DOHH2 (cell line): ENCODE measurements around the gene OR8D1.

Source experiments
- H3F3A ChIP-seq: fragments of 200-600 bp; sonication (generic), shearing (Covaris generic); 2 replicates; pipeline ENCODE4 v1.6.0; 2016; ENCODE audit warnings: antibody characterized with exemption, mild to moderate bottlenecking; ENCODE audit not compliant: control insufficient read depth, insufficient read depth
- H3K27ac ChIP-seq: fragments of 200-600 bp; sonication (generic); 2 replicates; pipeline ENCODE4 v1.5.1; 2014; ENCODE audit warnings: low read depth, mild to moderate bottlenecking, low read length, moderate library complexity
- H3K27me3 ChIP-seq: fragments of 200-600 bp; sonication (generic); 2 replicates; pipeline ENCODE4 v1.6.1; 2014; ENCODE audit warnings: mild to moderate bottlenecking, low read length, mixed read lengths; ENCODE audit not compliant: control insufficient read depth
- H3K36me3 ChIP-seq: fragments of 200-600 bp; sonication (generic); 2 replicates; pipeline ENCODE4 v1.6.1; 2014; ENCODE audit warnings: mild to moderate bottlenecking, low read length, moderate library complexity, mixed read lengths; ENCODE audit not compliant: control insufficient read depth
- H3K4me1 ChIP-seq: fragments of 200-600 bp; sonication (generic); 2 replicates; pipeline ENCODE4 v1.6.1; 2014; ENCODE audit warnings: mild to moderate bottlenecking, low read length, mixed read lengths; ENCODE audit not compliant: control insufficient read depth
- H3K4me2 ChIP-seq: fragments of 200-600 bp; sonication (generic); 2 replicates; pipeline ENCODE4 v1.6.0; 2014; ENCODE audit warnings: mild to moderate bottlenecking, low read length, moderate library complexity
- H3K4me3 ChIP-seq: fragments of 200-600 bp; sonication (generic); 2 replicates; pipeline ENCODE4 v1.5.1; 2014; ENCODE audit warnings: mild to moderate bottlenecking, low read length, mixed read lengths
- H3K79me2 ChIP-seq: fragments of 200-600 bp; sonication (generic); 2 replicates; pipeline ENCODE4 v1.6.1; 2014; ENCODE audit warnings: mild to moderate bottlenecking, low read length, mixed read lengths; ENCODE audit not compliant: control insufficient read depth
- H3K9me2 ChIP-seq: fragments of 200-600 bp; sonication (generic); replicated peaks from 2 replicates; pipeline ENCODE4 v1.6.1; 2014; ENCODE audit warnings: mild to moderate bottlenecking, low read length, mixed read lengths; ENCODE audit not compliant: control insufficient read depth
- H3K9me3 ChIP-seq: fragments of 200-600 bp; sonication (generic); 2 replicates; pipeline ENCODE4 v1.6.1; 2014; ENCODE audit warnings: antibody characterized with exemption, low read length, mixed read lengths; ENCODE audit not compliant: control insufficient read depth, insufficient read depth
- H4K20me1 ChIP-seq: fragments of 200-600 bp; sonication (generic); 2 replicates; pipeline ENCODE4 v1.6.0; 2014; ENCODE audit warnings: low read depth, mild to moderate bottlenecking, antibody characterized with exemption, low read length, moderate library complexity; ENCODE audit not compliant: control insufficient read depth, insufficient read depth
- EZH2phosphoT487 ChIP-seq: fragments of 200-600 bp; sonication (generic); IDR thresholded peaks from 2 replicates; pipeline ENCODE4 v1.6.1; 2017; ENCODE audit warnings: borderline replicate concordance, mild to moderate bottlenecking, antibody characterized with exemption, low read length, moderate library complexity, mixed read lengths
- TF ChIP-seq, protein P1 (sequence below): fragments of 200-600 bp; sonication (generic); IDR thresholded peaks from one replicate; pipeline ENCODE4 v1.5.1; 2014; ENCODE audit warnings: antibody characterized with exemption, mild to moderate bottlenecking, low read depth, low read length; ENCODE audit not compliant: poor library complexity, severe bottlenecking

The OR8D1 gene

GRCh38 chr11:124296016-124296415 is 17.7 kb downstream of the OR8D1 start:
- H3K4me2 ChIP-seq: no peak overlapping the region
- no peak for TF ChIP-seq EZH2phosphoT487
- TF ChIP-seq, protein P1, sequence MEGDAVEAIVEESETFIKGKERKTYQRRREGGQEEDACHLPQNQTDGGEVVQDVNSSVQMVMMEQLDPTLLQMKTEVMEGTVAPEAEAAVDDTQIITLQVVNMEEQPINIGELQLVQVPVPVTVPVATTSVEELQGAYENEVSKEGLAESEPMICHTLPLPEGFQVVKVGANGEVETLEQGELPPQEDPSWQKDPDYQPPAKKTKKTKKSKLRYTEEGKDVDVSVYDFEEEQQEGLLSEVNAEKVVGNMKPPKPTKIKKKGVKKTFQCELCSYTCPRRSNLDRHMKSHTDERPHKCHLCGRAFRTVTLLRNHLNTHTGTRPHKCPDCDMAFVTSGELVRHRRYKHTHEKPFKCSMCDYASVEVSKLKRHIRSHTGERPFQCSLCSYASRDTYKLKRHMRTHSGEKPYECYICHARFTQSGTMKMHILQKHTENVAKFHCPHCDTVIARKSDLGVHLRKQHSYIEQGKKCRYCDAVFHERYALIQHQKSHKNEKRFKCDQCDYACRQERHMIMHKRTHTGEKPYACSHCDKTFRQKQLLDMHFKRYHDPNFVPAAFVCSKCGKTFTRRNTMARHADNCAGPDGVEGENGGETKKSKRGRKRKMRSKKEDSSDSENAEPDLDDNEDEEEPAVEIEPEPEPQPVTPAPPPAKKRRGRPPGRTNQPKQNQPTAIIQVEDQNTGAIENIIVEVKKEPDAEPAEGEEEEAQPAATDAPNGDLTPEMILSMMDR: no peak
- H3K4me1 ChIP-seq: no peaks in the 10 kb centered on the region
- H3K4me3 ChIP-seq: no peak overlapping the region
- no peaks in the 10 kb centered on the region for H4K20me1 ChIP-seq
- no peaks in the 10 kb centered on the region for H3K36me3 ChIP-seq
- no peaks in the 10 kb centered on the region for H3F3A ChIP-seq
- H3K27ac ChIP-seq: no peak overlapping the region
- H3K9me3 ChIP-seq: no peaks in the 10 kb centered on the region
- H3K27me3 ChIP-seq: no peaks in the 10 kb centered on the region
- H3K79me2 ChIP-seq: no peaks in the 10 kb centered on the region
- no peaks in the 10 kb centered on the region for H3K9me2 ChIP-seq

GRCh38 chr11:124294687-124295086 is 19.1 kb downstream of the OR8D1 start:
- no peak overlapping the region for H3K4me2 ChIP-seq
- no peaks in the 10 kb centered on the region for H3K27me3 ChIP-seq
- H3K9me3 ChIP-seq: no peaks in the 10 kb centered on the region

DNA sequence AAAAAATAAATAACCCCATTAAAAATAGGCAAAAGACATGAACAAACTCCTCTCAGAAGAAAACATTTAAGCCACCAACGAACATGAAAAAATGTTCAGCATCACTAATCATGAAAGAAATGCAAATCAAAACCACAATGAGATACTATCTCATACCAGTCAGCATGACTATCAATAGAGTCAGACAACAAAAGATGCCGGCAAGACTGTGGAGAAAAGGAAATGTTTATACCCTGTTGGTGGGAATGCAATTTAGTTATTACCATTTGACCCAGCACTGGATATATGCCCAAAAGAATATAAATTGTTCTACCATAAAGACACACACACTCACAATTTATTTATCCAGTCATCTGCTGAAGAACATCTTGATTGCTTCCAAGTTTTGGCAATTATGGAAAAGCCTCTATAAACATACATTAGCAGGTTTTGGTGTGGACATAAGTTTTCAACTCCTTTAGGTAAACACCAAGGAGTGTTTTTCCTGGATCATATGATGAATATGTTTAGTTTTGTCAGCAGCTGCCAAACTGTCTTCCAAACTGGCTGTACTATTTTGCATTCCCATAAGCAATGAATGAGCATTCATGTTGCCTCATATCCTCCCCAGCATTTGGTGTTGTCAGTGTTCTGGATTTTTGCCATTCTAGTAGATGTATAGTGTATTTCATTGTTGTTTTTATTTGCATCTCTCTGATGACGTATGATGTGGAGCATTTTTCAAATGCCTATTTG is 28.0 kb downstream of the OR8D1 start:
- no peak overlapping the region for H3K4me3 ChIP-seq
- peaks cover 9% of the 10 kb centered on the region for H3K4me1 ChIP-seq
- H3K27me3 ChIP-seq: 0 out of 2 replicates have a peak, but pooled peaks cover 2% of the 10 kb centered on the region
- no peak for TF ChIP-seq EZH2phosphoT487
- TF ChIP-seq, protein P1: no peak
- H3K79me2 ChIP-seq: no peaks in the 10 kb centered on the region
- no peak overlapping the region for H3K27ac ChIP-seq
- H3K36me3 ChIP-seq: no peaks in the 10 kb centered on the region
- H3K9me2 ChIP-seq: no peaks in the 10 kb centered on the region
- H3K4me2 ChIP-seq: no peak overlapping the region
- no peaks in the 10 kb centered on the region for H4K20me1 ChIP-seq
- no peaks in the 10 kb centered on the region for H3F3A ChIP-seq
- H3K9me3 ChIP-seq: no peaks in the 10 kb centered on the region

More at GRCh38 chr11:124294687-124295086, 19.1 kb downstream of the OR8D1 start:
- H3K9me2 ChIP-seq: no peaks in the 10 kb centered on the region
- no peaks in the 10 kb centered on the region for H4K20me1 ChIP-seq
- H3K27ac ChIP-seq: no peak overlapping the region
- H3K79me2 ChIP-seq: no peaks in the 10 kb centered on the region
- H3K36me3 ChIP-seq: no peaks in the 10 kb centered on the region
- no peaks in the 10 kb centered on the region for H3K4me1 ChIP-seq
- TF ChIP-seq, protein P1: no peak
- no peak for TF ChIP-seq EZH2phosphoT487
- H3F3A ChIP-seq: no peaks in the 10 kb centered on the region
- H3K4me3 ChIP-seq: no peak overlapping the region
